ENCODE data around the gene FGD1. TPM values are rescaled to one million over a fixed set of nuclear protein-coding genes. Genes with fewer than 3 reads are reported as not detected.
"Not testable (repeated sequence)": the region's sequence is repeated elsewhere in the genome, so short reads cannot be mapped to it uniquely, and the experiment has no call there.

The FGD1 gene
- total RNA-seq (2014; rRNA removed; shearing (Covaris generic)) (23.8 and 24.9 TPM in 2 replicates), polyA plus RNA-seq (2016; fragmentation: Nextera tagmentation; extraction: Ambion mirVana) (11.8 and 12.7 TPM in 2 replicates)
- long read RNA-seq, full-length matches to known transcripts, result 1 of 6 reads
- long read RNA-seq, partial matches to known transcripts, result 1 of 6 reads
- long read RNA-seq, other reads (novel, unspliced or antisense), result 4 of 6 reads

- H3K79me2 ChIP-seq (replicated peaks; ENCODE audit: insufficient read depth), result peaks cover 32% of the 10 kb centered on the region
- H3K27me3 ChIP-seq (ENCODE audit: insufficient read depth), result no peaks in the 10 kb centered on the region
- H3K4me1 Mint-ChIP-seq, result peaks cover 48% of the 10 kb centered on the region
- no peaks in the 10 kb centered on the region; the same call in 2 of the 3 replicates for H3K9me3 Mint-ChIP-seq
- H2AFZ ChIP-seq, result no peak within 1 kb of the TSS
- ATAC-seq (peak; percentile 75), DNase-seq (ENCODE audit: low spot score) (peak; percentile 79)
- H3K27ac Mint-ChIP-seq, result peak within 1 kb of the TSS; percentile 32
- no peaks in the 10 kb centered on the region for H3F3A ChIP-seq (replicated peaks; ENCODE audit: low read depth)
- H3K4me3 ChIP-seq, result peak within 1 kb of the TSS; percentile 68
- H3K27ac ChIP-seq (ENCODE audit: low read depth), result peak within 1 kb of the TSS; percentile 84
- peak within 1 kb of the TSS; percentile 82 for H3K4me3 Mint-ChIP-seq
- H4K20me1 ChIP-seq (replicated peaks; ENCODE audit: insufficient read depth), result no peaks in the 10 kb centered on the region
- peak within 1 kb of the TSS; percentile 77 for H3K4me2 ChIP-seq
- peak; percentile 43; the same call in 1 of the 2 replicates for TF ChIP-seq POLR2AphosphoS5 (IDR thresholded peaks at IDR 0.05; ENCODE audit: low read depth)
- TF ChIP-seq NANOG (IDR thresholded peaks at IDR 0.05; ENCODE audit: borderline replicate concordance), result no peak
- H3K4me1 ChIP-seq (ENCODE audit: insufficient read depth), result peaks cover 11% of the 10 kb centered on the region; the same call in 1 of the 2 replicates
- H3K9me2 ChIP-seq (ENCODE audit: insufficient read depth), result no peaks in the 10 kb centered on the region
- H3K36me3 ChIP-seq (ENCODE audit: insufficient read depth), result no peaks in the 10 kb centered on the region
- H3K36me3 Mint-ChIP-seq (ENCODE audit: low read depth), result peaks cover 4% of the 10 kb centered on the region; the same call in 2 of the 3 replicates
- no peaks in the 10 kb centered on the region for H3K27me3 Mint-ChIP-seq (ENCODE audit: insufficient read depth, low read depth, poor library complexity)
Measured at GRCh38 chrX:54495814-54496516, at the start of gene FGD1. Gene FGD1 (minus strand): TSS chrX:54496234. CDS start chrX:54495432, 802 bp downstream.

- not testable (repeated sequence) for H3K36me3 ChIP-seq (ENCODE audit: insufficient read depth); H3K27me3 ChIP-seq (ENCODE audit: insufficient read depth); H3K27ac ChIP-seq (ENCODE audit: low read depth); H4K20me1 ChIP-seq (replicated peaks; ENCODE audit: insufficient read depth); H3K27me3 Mint-ChIP-seq (ENCODE audit: insufficient read depth, low read depth, poor library complexity); H3K4me1 ChIP-seq (ENCODE audit: insufficient read depth); H3K9me3 Mint-ChIP-seq; H3K4me3 ChIP-seq; H3F3A ChIP-seq (replicated peaks; ENCODE audit: low read depth); ATAC-seq; H3K79me2 ChIP-seq (replicated peaks; ENCODE audit: insufficient read depth); H3K9me2 ChIP-seq (ENCODE audit: insufficient read depth); DNase-seq (ENCODE audit: low spot score); H3K4me2 ChIP-seq; H3K27ac Mint-ChIP-seq; H2AFZ ChIP-seq; H3K4me1 Mint-ChIP-seq; H3K4me3 Mint-ChIP-seq
- peaks cover 74% of the 10 kb centered on the region for H3K36me3 Mint-ChIP-seq (ENCODE audit: low read depth)
Measured at GRCh38 chrX:54542239-54542638, 46.2 kb upstream of the FGD1 start.

GRCh38 chrX:54540289-54540688 lies 44.3 kb upstream of the FGD1 start:
- Mint-ChIP-seq H3K9me3 (no peaks in the 10 kb centered on the region; the same call in 2 of the 3 replicates), H3K4me1 (no peaks in the 10 kb centered on the region), H3K27ac (no peak overlapping the region), H3K4me3 (no peak overlapping the region), H3K36me3 (ENCODE audit: low read depth) (peaks cover 72% of the 10 kb centered on the region), H3K27me3 (ENCODE audit: insufficient read depth, low read depth, poor library complexity) (peaks cover 3% of the 10 kb centered on the region)
- H3K36me3 ChIP-seq (ENCODE audit: insufficient read depth), result peaks cover 4% of the 10 kb centered on the region; the same call in 1 of the 2 replicates
- H3K4me2 ChIP-seq, result no peak overlapping the region
- no peak for ATAC-seq
- TF ChIP-seq EZH2phosphoT487 (IDR thresholded peaks at IDR 0.05; ENCODE audit: unreplicated experiment), result no peak
- TF ChIP-seq ZNF114 (CRISPR knock-in tag; IDR thresholded peaks at IDR 0.05), result no peak
- TF ChIP-seq REST (IDR thresholded peaks at IDR 0.05; ENCODE audit: unreplicated experiment), result no peak
- no peak overlapping the region for H3K27ac ChIP-seq (ENCODE audit: low read depth)
- H3K27me3 ChIP-seq (ENCODE audit: insufficient read depth), result no peaks in the 10 kb centered on the region
- H2AFZ ChIP-seq, result no peak overlapping the region
- no peaks in the 10 kb centered on the region for H3K4me1 ChIP-seq (ENCODE audit: insufficient read depth)
- no peaks in the 10 kb centered on the region for H3K9me2 ChIP-seq (ENCODE audit: insufficient read depth)
- DNase-seq (ENCODE audit: low spot score), result peak; percentile 6
- H3F3A ChIP-seq (replicated peaks; ENCODE audit: low read depth), result no peaks in the 10 kb centered on the region
- H3K79me2 ChIP-seq (replicated peaks; ENCODE audit: insufficient read depth), result peaks cover 19% of the 10 kb centered on the region
- no peak overlapping the region for H3K4me3 ChIP-seq
- H4K20me1 ChIP-seq (replicated peaks; ENCODE audit: insufficient read depth), result no peaks in the 10 kb centered on the region

Data from GM23338 (cell line).